HepG2 (cell line): Measurements from ENCODE around the gene PLK3. TPM values are rescaled to one million over a fixed set of nuclear protein-coding genes. Genes with fewer than 3 reads are reported as not detected.

Experiments
- ATAC-seq: fragments of 200-7000 bp; cut with Tn5 transposase; 3 replicates; pipeline ENCODE4 v1.9.1; 2020; ENCODE audit warnings: mild to moderate bottlenecking, moderate library complexity
- BruUV-seq: library from RNA; stranded (reverse); fragments of 400-500 nt; replicated peaks from 2 replicates; lab custom pipeline; 2021; lab: Mats Ljungman, UMichigan
- CTCF ChIA-PET: fragments of 300-600 bp; formaldehyde crosslinking; extraction: SDS; loops from one replicate; lab custom pipeline; 2021; ENCODE audit warnings: low total read pairs, inconsistent platforms, low intra/inter-chr PET ratio; lab: Yijun Ruan, JAX
- POLR2A ChIA-PET: fragments of 350-600 bp; sonication (Branson Sonifier 250); formaldehyde crosslinking; loops from one replicate; lab custom pipeline; 2020; ENCODE audit warnings: antibody characterized with exemption, inconsistent platforms; lab: Yijun Ruan, JAX
- DNase-seq: peaks from one replicate; pipeline ENCODE4 v3.0.0-alpha.2; 2015; ENCODE audit warnings: low spot score
- FAIRE-seq: peaks from 3 replicates; lab custom pipeline; 2011; peaks lifted over from hg19 to GRCh38; lab: Jason Lieb, UNC
- H2AFZ ChIP-seq: one replicate; pipeline ENCODE4 v1.6.1; 2011; ENCODE audit warnings: low read length, inconsistent platforms
- H3K27ac ChIP-seq: fragments of 300-600 bp; 3 replicates; pipeline ENCODE4 v1.8.0; 2011; ENCODE audit warnings: mixed run types, mild to moderate bottlenecking, mixed read lengths, low read length, inconsistent platforms; ENCODE audit not compliant: insufficient read depth; ENCODE audit errors: extremely low read length
- H3K27me3 ChIP-seq, 2 experiments: fragments of 200-600 bp in 1 of 2; 2 replicates in 1 of 2; 3 replicates in 1 of 2; pipeline versions ENCODE4 v1.6.0 to v1.8.0; 2011; ENCODE audit warnings: low read length in 2 of 2, mild to moderate bottlenecking in 2 of 2, moderate library complexity in 2 of 2, inconsistent platforms in 1 of 2; ENCODE audit not compliant: insufficient read depth in 2 of 2, control insufficient read depth in 1 of 2
- H3K36me3 ChIP-seq, 2 experiments: fragments of 200-600 bp in 1 of 2; replicated peaks in 1 of 2; 2 replicates in 1 of 2; 3 replicates in 1 of 2; pipeline versions ENCODE4 v1.5.1 to v1.8.0; 2011; ENCODE audit warnings: low read length in 2 of 2, inconsistent platforms in 1 of 2; ENCODE audit not compliant: insufficient read depth in 2 of 2, control insufficient read depth in 1 of 2
- H3K4me1 ChIP-seq: 2 replicates; pipeline ENCODE4 v1.5.1; 2012; ENCODE audit warnings: low read length, inconsistent platforms; ENCODE audit not compliant: insufficient read depth
- H3K4me2 ChIP-seq: 2 replicates; pipeline ENCODE4 v1.6.0; 2011; ENCODE audit warnings: low read depth, low read length, inconsistent platforms
- H3K4me3 ChIP-seq, 3 experiments: fragments of 200-600 bp in 1 of 3; sonication (generic), shearing (Covaris generic) in 1 of 3; replicated peaks in 1 of 3; 2 replicates each; pipeline ENCODE4 v1.5.1; 2011 to 2016; ENCODE audit warnings: low read length in 3 of 3, inconsistent platforms in 2 of 3, low read depth in 2 of 3, mild to moderate bottlenecking in 2 of 3, control low read depth in 1 of 3, mixed read lengths in 1 of 3; ENCODE audit not compliant: insufficient read depth in 1 of 3
- H3K79me2 ChIP-seq: one replicate; pipeline ENCODE4 v1.6.1; 2011; ENCODE audit warnings: low read length, inconsistent platforms; ENCODE audit not compliant: insufficient read depth
- H3K9ac ChIP-seq: 2 replicates; pipeline ENCODE4 v1.6.0; 2011; ENCODE audit warnings: mild to moderate bottlenecking, low read depth, low read length, inconsistent platforms; ENCODE audit not compliant: insufficient read depth
- H3K9me3 ChIP-seq: 2 replicates; pipeline ENCODE4 v1.5.1; 2012; ENCODE audit warnings: mild to moderate bottlenecking, low read length
- H4K20me1 ChIP-seq: 2 replicates; pipeline ENCODE4 v1.6.0; 2011; ENCODE audit warnings: inconsistent platforms, mild to moderate bottlenecking, low read length, moderate library complexity; ENCODE audit not compliant: insufficient read depth
- CREB1 ChIP-seq, 2 experiments: fragments of 450-650 bp in 1 of 2; IDR thresholded peaks; 2 replicates each; pipeline ENCODE4 v1.6.1; 2016 to 2017; ENCODE audit warnings: control low read depth in 1 of 2, mild to moderate bottlenecking in 1 of 2, missing compliant biosample characterization in 1 of 2, missing genetic modification characterization in 1 of 2
- EZH2 ChIP-seq: conservative IDR thresholded peaks from 2 replicates; pipeline ENCODE4 v1.6.1; 2012; ENCODE audit warnings: mild to moderate bottlenecking, low read depth, low read length, moderate library complexity
- GATAD2A ChIP-seq: IDR thresholded peaks from 2 replicates; pipeline ENCODE4 v1.6.1; 2016
- MEIS1 ChIP-seq: sonication (generic); formaldehyde crosslinking; IDR thresholded peaks from 2 replicates; pipeline ENCODE4 v1.9.0; 2021; ENCODE audit warnings: mild to moderate bottlenecking, missing genetic modification reagents, moderate library complexity, borderline replicate concordance
- PATZ1 ChIP-seq: sonication (generic); formaldehyde crosslinking; IDR thresholded peaks from 2 replicates; pipeline ENCODE4 v1.4.0; 2020; ENCODE audit warnings: missing genetic modification reagents
- RARA ChIP-seq: IDR thresholded peaks from 2 replicates; pipeline ENCODE4 v1.6.1; 2016; ENCODE audit warnings: missing genetic modification reagents, missing compliant biosample characterization
- RBAK ChIP-seq: sonication (generic); formaldehyde crosslinking; IDR thresholded peaks from 2 replicates; pipeline ENCODE4 v1.5.1; 2020; ENCODE audit warnings: mild to moderate bottlenecking, missing genetic modification reagents
- RXRA ChIP-seq: sonication (generic); formaldehyde crosslinking; IDR thresholded peaks from 2 replicates; pipeline ENCODE4 v1.5.1; 2020; ENCODE audit warnings: missing genetic modification reagents
- SOX13 ChIP-seq, 3 experiments: fragments of 450-650 bp in 1 of 3; sonication (generic) in 1 of 3; formaldehyde crosslinking in 1 of 3; IDR thresholded peaks in 2 of 3; conservative IDR thresholded peaks in 1 of 3; 2 replicates each; pipeline versions ENCODE4 v1.5.0 to v1.6.1; 2016 to 2020; ENCODE audit warnings: antibody characterized with exemption in 1 of 3, mild to moderate bottlenecking in 1 of 3, missing compliant biosample characterization in 1 of 3, missing genetic modification reagents in 1 of 3, moderate library complexity in 1 of 3
- YEATS2 ChIP-seq: sonication (generic); formaldehyde crosslinking; IDR thresholded peaks from 2 replicates; pipeline ENCODE4 v1.4.0; 2020; ENCODE audit warnings: missing genetic modification reagents, borderline replicate concordance
- WGBS: methylation state at CpG from one replicate; pipeline ENCODE4 v1.1.6; 2017; ENCODE audit warnings: low lambda C conversion rate; 5-methylcytosine and 5-hydroxymethylcytosine counted together
- in situ Hi-C: cut with HindIII; loops from 2 replicates; pipeline ENCODE4 v1.10.0; 2017; ENCODE audit warnings: low pct_unique_long_range_greater_than_20kb; ENCODE audit not compliant: extremely low pct_ligation_motif_present
- intact Hi-C: fragments of 100-400 bp; cut with micrococcal nuclease; formaldehyde crosslinking; loops from one replicate; pipeline ENCODE4 v1.10.0; 2022; ENCODE audit not compliant: unreplicated experiment
- polyA plus RNA-seq, 8 experiments: library from polyadenylated mRNA; depleted of rRNA in 3 of 8; stranded (reverse) in 7 of 8; unstranded in 1 of 8; fragments of >200 nt; fragmentation: Illumina TruSeq in 4 of 8; extraction: Trizol in 4 of 8; gene quantifications; 2 replicates each; pipeline versions ENCODE4 v1.2.1 to v1.2.3, GENCODE V29; 2011 to 2016; ENCODE audit warnings: low read depth in 4 of 8, missing spikeins in 1 of 8, mixed read lengths in 1 of 8; ENCODE audit not compliant: insufficient read depth in 1 of 8
- total RNA-seq, 5 experiments: library from RNA; depleted of rRNA; stranded (reverse); fragments of >200 nt; fragmentation: Illumina TruSeq; extraction: Trizol; gene quantifications; 2 replicates each; pipeline ENCODE4 v1.2.3, GENCODE V29; 2016; ENCODE audit warnings: low read depth in 1 of 5
- TF ChIP-seq, protein P1 (sequence below), 2 experiments: fragments of 450-650 bp in 1 of 2; sonication (generic) in 1 of 2; formaldehyde crosslinking; IDR thresholded peaks; 2 replicates each; pipeline versions ENCODE4 v1.5.0 to v1.8.0; 2020 to 2022; ENCODE audit warnings: mild to moderate bottlenecking in 1 of 2, missing genetic modification reagents in 1 of 2
- TF ChIP-seq, protein P2 (sequence below): sonication (generic); IDR thresholded peaks from 2 replicates; pipeline ENCODE4 v1.6.1; 2016; ENCODE audit warnings: low read depth, borderline replicate concordance

PLK3 gene
- total and polyA plus RNA-seq, 2 of the 13 experiments (the other 11 are each of a cell fraction or from before 2014, with no cell fraction given), result 9.8 to 16.9 TPM

- no peak for FAIRE-seq
- Histone ChIP-seq H4K20me1 (no peaks in the 10 kb centered on the region), H3K9ac (no peak overlapping the region), H3K4me3 (no peak overlapping the region), H3K4me2 (no peak overlapping the region), H3K36me3 (no peaks in the 10 kb centered on the region; a peak in 1 of 5 replicates), H2AFZ (no peak overlapping the region), H3K27me3 (no peaks in the 10 kb centered on the region), H3K4me1 (peaks cover 26% of the 10 kb centered on the region), H3K27ac (no peak overlapping the region), H3K79me2 (no peaks in the 10 kb centered on the region), H3K9me3 (no peaks in the 10 kb centered on the region)
- intact Hi-C loops, result no loop called here
- peak; percentile 69 for TF ChIP-seq RARA (CRISPR knock-in tag)
- TF ChIP-seq, protein P1, sequence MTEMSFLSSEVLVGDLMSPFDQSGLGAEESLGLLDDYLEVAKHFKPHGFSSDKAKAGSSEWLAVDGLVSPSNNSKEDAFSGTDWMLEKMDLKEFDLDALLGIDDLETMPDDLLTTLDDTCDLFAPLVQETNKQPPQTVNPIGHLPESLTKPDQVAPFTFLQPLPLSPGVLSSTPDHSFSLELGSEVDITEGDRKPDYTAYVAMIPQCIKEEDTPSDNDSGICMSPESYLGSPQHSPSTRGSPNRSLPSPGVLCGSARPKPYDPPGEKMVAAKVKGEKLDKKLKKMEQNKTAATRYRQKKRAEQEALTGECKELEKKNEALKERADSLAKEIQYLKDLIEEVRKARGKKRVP (CRISPR knock-in tag; IDR thresholded peaks at IDR 0.05), result peak in 1 of 2 experiments; percentile 57; a peak in 2 of 4 replicates
- TF ChIP-seq EZH2, result no peak
- no peak for TF ChIP-seq YEATS2 (CRISPR knock-in tag)
- TF ChIP-seq RXRA (CRISPR knock-in tag), result 0 out of 2 replicates have a peak, but pooled peaks have one; percentile 11
- in situ Hi-C loops, result loop anchor here (25.0 kb wide), 1 partner anchor 164 kb away; the partner anchor contains the start of genes HECTD3 and UROD
- POLR2A ChIA-PET, result no interaction called here
- CTCF ChIA-PET, result no interaction called here
- BruUV-seq, result no TSS peak
- no peak for DNase-seq
- WGBS, result 50% methylated on average over 1 of the region's 1 CpG
- ATAC-seq, result no peak
Observed at GRCh38 chr1:44847845-44848244, 47.7 kb downstream of the PLK3 start.

- Histone ChIP-seq H3K9ac (no peak overlapping the region), H3K27ac (no peak overlapping the region), H3K79me2 (no peaks in the 10 kb centered on the region), H3K4me3 (no peak overlapping the region), H3K9me3 (no peaks in the 10 kb centered on the region), H3K4me2 (no peak overlapping the region), H3K36me3 (no peaks in the 10 kb centered on the region; a peak in 1 of 5 replicates), H2AFZ (no peak overlapping the region), H3K4me1 (peaks cover 26% of the 10 kb centered on the region), H3K27me3 (no peaks in the 10 kb centered on the region), H4K20me1 (no peaks in the 10 kb centered on the region)
- DNase-seq (no peak), FAIRE-seq (no peak), ATAC-seq (peak; percentile 28; the same call in 2 of the 3 replicates)
- 85% methylated on average over 6 of the region's 7 CpGs for WGBS
- in situ Hi-C loops, result loop anchor here (25.0 kb wide), 1 partner anchor 164 kb away; the partner anchor contains the start of genes HECTD3 and UROD
- ChIA-PET CTCF (no interaction called here), POLR2A (interaction anchor here (0.7 to 1.4 kb wide), 2 partner anchors 40 to 163 kb away, joined by 3 read pairs; partner anchors contain the start of genes BTBD19, HECTD3 and UROD)
- intact Hi-C loops, result no loop called here
- BruUV-seq, result no TSS peak
- no peak for TF ChIP-seq MEIS1 (CRISPR knock-in tag)
- TF ChIP-seq, protein P2, sequence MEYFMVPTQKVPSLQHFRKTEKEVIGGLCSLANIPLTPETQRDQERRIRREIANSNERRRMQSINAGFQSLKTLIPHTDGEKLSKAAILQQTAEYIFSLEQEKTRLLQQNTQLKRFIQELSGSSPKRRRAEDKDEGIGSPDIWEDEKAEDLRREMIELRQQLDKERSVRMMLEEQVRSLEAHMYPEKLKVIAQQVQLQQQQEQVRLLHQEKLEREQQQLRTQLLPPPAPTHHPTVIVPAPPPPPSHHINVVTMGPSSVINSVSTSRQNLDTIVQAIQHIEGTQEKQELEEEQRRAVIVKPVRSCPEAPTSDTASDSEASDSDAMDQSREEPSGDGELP, result peak; percentile 71
- no peak for TF ChIP-seq CREB1 (IDR thresholded peaks at IDR 0.05)
- TF ChIP-seq CREB1 (CRISPR knock-in tag; IDR thresholded peaks at IDR 0.05), result peak; percentile 23; the same call in 1 of the 2 replicates
- peak; percentile 35; the same call in 1 of the 2 replicates for TF ChIP-seq PATZ1 (CRISPR knock-in tag)
- TF ChIP-seq SOX13 (IDR thresholded peaks at IDR 0.05), result no peak
- peak in 1 of 2 experiments; percentile 50; a peak in 1 of 4 replicates for TF ChIP-seq SOX13 (CRISPR knock-in tag; conservative IDR thresholded peaks at IDR 0.05 in 1 of 2, IDR thresholded peaks at IDR 0.05 in 1 of 2)
- peak; percentile 80; the same call in 1 of the 2 replicates for TF ChIP-seq RBAK (CRISPR knock-in tag)
- TF ChIP-seq GATAD2A, result 0 out of 2 replicates have a peak, but pooled peaks have one; percentile 18
Observed at GRCh38 chr1:44848456-44849181, 48.4 kb downstream of the PLK3 start.
